ENCODE data around the gene BCL2L11.

Gene BCL2L11

DNA sequence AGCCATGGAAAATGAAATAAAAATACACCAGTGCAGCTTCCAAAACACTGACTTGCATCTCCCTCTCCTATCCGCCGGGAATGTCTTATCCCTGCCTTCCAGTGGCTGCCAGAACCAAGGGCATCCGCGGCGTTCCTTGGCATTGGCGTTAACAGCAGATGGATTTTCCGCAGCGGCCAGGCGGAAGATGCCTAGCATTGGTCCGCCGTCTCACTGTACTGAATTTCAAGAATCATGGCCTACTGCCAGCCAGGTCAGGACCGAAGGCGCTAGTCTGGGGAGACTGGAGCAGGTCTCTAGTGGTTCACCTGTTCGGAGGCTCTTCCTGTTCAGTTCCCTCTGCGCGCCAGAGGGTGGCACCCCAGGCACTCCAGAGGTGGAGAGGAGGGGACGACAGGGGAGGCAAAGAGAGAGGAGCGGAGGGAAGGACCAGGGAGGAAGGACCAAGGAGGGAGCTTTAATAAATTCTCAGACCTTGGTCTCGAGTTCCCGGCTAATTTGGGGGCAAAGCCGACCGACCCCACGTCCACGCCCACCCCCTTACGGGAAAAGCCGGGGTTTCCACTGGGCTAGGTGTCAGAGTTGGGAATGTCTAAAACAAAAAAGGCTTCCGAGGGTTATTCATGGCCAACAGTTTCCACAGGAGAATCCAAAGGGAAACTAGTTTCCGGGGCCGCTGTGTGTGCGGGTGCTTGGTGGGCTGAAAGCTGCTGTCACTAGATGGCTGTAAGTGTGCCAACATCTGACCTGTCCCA lies 3.7 kb upstream of the BCL2L11 start:
- in situ Hi-C loops (cut with MboI; ENCODE audit: low sequenced_read_pairs) = loop anchor here (25.0 kb wide), 2 partner anchors 305 to 595 kb away; no protein-coding TSS in a partner anchor

DNA sequence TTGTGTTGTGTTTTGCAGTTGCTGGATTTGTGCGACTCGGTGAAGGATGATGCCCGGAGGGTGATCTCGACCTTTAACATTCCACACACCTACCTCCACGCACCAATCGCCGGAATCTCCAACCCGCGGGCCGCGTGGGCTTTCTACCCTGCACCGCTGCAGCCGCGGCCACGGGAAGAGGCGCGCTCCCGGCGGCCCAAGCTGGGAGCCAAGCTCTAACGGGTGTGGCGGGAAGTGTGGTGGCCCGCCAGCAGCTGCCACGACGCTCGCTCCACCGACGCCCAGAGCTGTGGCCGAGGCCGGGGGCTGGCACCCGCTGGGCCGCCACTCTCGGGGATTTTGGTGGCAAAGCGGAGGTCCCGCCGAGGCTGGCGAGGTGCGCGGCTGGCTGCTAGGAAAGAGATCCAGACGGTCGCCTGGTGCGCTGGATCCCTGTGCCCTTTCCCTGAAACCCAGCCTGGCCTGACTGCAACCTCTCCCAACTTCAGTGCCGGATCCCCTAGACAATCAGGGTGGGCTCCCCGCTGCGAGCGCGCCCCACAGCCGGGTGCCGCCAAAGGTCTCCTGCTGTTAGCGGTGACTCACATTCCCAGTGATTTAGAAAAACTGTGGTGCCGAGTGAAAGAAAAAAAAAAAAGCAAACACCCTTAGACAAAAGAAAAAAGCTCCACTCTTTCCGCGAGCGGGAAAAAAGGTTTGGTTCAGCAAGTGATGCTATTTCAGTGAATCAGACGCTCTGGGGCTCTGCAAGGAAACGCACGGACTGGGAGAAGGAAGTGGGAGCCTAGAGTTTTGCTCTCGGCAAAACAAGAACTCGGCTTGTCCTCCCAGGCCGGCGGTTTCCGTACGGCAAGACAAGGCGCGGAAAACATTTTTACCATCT lies 2.9 kb upstream of the BCL2L11 start:
- in situ Hi-C loops (cut with MboI; ENCODE audit: low sequenced_read_pairs) = loop anchor here (25.0 kb wide), 2 partner anchors 306 to 594 kb away; no protein-coding TSS in a partner anchor

DNA sequence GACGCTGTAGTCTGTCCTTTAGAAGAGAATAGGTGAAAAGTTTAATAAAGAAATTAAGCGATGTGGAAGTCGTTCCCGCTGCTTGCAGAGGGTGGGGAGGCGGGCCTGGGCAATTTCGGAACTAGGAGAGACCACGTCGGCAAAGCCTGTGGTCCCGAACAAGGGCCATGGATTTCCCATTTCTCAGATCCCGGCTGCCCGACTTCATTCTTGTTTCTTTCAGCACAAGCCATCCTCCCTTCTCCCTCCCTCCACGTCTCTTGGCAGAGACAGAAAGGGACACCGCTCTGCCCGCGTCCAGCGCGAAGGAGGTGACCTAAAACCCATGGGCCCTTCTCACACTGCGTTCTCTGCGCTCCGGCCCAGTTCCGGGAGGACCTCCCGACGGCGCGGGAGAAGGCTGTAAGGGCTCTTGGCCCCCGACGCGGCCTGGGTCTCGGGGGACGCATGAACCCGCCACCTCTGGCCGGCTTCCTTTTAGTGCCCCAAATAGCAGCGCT lies 2.2 kb upstream of the BCL2L11 start:
- in situ Hi-C loops (cut with MboI; ENCODE audit: low sequenced_read_pairs) = loop anchor here (25.0 kb wide), 2 partner anchors 306 to 594 kb away; no protein-coding TSS in a partner anchor

DNA sequence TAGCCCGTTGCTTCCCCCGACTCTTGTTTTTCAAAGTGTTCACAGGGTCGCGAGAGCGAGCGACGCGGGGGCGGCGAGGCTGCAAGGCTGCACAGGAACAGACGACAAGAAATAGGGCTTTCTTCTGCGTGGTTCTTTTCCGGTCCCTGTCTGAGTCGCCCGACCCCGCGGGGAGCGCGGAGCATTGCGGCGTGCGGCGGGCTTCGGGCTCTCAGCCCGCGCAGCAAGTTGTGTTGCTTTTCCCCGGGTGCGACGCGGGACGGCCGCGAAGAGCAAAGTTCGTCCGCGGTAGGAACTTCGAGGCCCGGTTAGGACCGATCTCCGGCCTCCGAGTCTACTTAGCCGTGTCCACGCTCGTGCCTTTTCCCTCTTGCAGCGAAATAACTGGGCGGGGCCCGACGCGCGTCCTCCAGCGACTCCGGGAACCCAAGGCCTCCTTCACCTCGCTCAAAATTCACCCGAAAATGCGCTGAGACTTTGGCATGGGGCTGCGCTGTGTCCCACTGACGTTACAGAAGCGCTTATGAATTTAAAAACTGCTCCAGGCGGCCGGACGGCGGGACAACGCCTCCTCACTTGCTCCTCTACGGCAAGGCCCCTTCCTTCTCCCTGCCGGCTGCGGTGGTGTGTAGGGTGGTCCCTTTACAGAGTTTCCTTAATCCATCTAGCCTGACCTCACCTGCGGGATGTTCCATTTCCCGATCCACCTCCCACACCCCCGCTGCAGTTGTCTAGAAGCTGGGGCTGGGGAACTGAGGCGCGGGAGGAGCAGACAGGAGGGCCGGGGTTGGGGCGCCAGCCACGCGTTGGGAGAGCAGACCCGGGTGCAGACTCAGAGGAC lies 1.5 kb upstream of the BCL2L11 start:
- in situ Hi-C loops (cut with MboI; ENCODE audit: low sequenced_read_pairs) = loop anchor here (25.0 kb wide), 2 partner anchors 307 to 593 kb away; no protein-coding TSS in a partner anchor

DNA sequence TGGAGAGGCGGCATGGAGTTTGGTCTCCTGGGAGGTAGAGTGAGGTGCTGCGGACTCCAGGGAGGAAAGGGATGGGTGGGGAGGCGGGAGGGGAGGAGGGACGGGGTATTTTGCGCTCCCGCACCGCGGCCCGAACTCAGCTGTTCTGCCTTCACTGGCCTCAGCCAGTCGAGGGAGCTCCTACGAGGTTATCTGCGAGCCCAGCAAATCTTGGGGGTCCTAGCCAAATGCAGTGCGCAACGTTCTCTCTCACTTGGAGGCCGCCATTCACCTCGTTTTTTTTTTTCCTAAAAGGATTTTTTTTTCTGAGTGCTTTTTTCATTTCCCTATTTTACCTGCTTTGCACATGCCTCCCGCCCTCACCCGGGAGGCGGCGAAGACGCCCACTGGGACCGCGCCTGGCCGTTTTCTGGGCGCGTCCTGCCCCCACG lies 877 bp upstream of the BCL2L11 start:
- in situ Hi-C loops (cut with MboI; ENCODE audit: low sequenced_read_pairs) = loop anchor here (25.0 kb wide), 2 partner anchors 308 to 592 kb away; no protein-coding TSS in a partner anchor

DNA sequence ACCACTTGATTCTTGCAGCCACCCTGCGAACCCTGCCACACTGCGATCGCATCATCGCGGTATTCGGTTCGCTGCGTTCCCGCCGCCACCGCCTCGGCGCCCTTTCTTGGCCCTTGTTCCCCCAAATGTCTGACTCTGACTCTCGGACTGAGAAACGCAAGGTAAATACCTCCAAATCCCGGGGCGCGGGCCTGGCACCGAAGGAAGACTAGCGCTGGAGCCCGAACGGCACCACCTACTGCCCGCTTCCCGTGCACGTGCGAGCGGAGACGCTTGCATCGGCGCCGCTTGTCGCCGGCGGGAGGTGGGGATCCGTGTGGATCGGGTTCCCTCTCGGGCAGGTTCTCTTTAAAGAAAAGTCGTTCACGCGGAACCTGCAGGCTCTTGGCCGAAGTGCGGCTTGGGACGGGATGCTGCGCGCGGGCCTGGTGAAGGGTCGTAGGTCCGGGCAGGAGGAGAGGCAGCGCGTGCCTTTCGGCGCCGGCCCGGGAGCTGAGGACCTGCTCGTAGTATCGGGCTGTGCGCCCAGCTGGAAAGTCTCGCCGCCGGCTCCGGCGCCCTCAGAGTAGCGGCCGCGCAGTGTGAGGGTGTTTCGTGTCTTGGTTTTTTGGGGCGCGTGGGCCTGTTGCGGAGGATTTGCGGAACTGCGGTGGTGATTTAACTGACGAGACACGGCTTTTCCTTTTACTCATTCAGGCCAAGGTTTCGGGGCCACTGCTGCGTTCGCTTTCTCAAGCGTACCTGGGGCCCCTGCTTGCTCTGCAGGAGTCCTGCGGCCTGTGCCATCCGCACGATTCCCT lies 514 bp downstream of the BCL2L11 start:
- in situ Hi-C loops (cut with MboI; ENCODE audit: low sequenced_read_pairs) = loop anchor here (25.0 kb wide), 2 partner anchors 309 to 591 kb away; no protein-coding TSS in a partner anchor

DNA sequence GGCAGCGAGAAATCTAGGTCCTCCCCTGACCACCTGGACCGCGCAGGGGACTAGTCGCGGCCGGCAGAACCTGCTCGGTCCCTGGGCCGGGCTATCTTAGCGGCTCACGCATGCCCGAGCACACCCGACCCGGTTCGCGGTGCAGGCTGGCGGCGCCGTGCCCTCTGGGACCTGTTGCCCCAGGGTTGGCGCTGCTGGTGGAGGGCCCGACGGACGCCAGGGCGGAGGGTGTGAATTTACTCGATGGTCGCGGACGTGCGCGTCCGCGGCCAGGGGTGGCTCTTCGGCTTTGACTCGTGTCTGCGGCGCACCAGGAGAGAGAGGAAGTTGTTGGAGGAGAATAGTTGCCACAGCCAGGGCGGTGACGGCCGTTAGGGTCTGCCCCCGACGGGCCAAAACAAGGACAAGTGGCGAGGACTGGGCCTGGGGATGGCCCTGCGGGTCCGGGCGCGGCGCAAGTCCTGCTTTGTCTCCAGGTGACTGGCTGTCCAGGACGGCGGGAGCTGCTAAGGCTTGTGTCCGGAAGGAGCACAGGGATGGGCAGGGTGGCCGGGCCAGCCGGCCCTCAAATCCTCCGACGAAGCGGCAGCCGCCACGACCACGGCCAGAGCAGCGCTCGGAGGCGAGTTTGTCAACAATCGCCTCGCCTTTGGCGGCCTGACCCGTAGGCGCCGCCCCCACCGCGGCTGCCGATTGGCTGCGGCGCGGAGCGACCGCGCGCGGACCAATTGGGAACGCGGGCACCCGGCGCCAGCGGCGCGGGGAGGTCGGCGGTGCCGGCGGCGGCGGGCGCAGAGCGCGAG lies 1.3 kb downstream of the BCL2L11 start:
- in situ Hi-C loops (cut with MboI; ENCODE audit: low sequenced_read_pairs) = loop anchor here (25.0 kb wide), 2 partner anchors 310 to 590 kb away; no protein-coding TSS in a partner anchor

DNA sequence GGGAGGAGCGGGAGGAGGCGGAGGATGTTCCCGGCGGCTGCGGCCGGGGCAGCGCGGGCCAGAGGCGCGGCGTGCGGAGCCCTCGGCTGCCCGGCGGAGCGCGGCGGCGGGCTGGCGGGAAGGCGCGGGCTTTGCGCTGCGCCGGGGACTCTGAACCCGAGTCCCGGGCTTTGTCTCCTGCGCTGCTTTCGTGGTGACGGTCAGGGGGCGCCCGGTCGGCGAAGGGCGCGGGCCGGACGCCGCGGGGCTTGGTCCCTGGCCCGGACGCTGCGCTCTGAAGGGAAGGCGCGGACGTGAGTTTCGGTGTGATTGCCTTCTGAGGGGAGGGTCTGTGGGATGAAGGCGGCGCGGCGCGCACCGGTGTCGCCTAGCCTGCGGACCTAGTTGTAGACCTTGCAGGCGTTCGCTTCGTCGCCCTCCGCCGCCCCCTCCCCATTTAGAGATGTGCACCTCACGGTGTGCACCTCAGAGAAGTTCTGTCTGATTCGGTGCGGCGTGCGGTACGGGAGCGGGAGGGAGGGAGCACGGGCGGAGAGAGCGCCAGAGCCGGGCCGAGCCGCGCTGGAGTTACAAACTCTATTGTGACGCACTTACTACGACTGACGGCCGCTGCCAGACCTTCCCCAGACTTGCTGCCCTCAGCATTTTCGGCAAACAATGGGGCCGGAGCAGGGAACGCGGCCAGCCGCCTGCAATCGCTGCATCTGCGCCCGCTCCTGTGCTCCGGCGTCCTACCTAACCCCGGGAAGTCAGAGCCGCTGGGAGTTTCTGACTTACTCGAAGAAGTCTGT lies 2.1 kb downstream of the BCL2L11 start:
- in situ Hi-C loops (cut with MboI; ENCODE audit: low sequenced_read_pairs) = loop anchor here (25.0 kb wide), 2 partner anchors 311 to 589 kb away; no protein-coding TSS in a partner anchor

DNA sequence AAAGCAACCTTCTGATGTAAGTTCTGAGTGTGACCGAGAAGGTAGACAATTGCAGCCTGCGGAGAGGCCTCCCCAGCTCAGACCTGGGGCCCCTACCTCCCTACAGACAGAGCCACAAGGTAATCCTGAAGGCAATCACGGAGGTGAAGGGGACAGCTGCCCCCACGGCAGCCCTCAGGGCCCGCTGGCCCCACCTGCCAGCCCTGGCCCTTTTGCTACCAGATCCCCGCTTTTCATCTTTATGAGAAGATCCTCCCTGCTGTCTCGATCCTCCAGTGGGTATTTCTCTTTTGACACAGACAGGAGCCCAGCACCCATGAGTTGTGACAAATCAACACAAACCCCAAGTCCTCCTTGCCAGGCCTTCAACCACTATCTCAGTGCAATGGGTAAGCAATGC lies 3.0 kb downstream of the BCL2L11 start:
- in situ Hi-C loops (cut with MboI; ENCODE audit: low sequenced_read_pairs) = loop anchor here (25.0 kb wide), 2 partner anchors 311 to 589 kb away; no protein-coding TSS in a partner anchor

DNA sequence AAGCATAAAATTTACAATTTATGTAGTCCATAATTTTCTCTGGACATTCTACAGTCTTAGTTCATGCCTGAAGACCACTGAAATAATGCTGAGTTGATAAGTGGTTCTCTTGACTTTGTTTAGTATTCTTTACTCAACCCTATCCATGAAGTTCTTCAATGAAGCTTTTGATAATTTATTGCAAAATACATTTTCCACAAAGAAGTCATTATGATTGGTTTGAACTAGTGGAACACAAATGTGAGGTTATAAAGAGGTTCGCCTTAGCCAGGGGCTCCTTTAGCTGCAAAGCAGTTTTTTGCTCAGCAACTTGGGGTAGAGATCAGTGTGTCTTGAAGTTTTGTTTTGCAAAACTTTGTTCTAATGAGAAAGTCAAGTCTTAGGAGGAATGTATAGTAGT lies 5.9 kb downstream of the BCL2L11 start:
- in situ Hi-C loops (cut with MboI; ENCODE audit: low sequenced_read_pairs) = no loop called here

DNA sequence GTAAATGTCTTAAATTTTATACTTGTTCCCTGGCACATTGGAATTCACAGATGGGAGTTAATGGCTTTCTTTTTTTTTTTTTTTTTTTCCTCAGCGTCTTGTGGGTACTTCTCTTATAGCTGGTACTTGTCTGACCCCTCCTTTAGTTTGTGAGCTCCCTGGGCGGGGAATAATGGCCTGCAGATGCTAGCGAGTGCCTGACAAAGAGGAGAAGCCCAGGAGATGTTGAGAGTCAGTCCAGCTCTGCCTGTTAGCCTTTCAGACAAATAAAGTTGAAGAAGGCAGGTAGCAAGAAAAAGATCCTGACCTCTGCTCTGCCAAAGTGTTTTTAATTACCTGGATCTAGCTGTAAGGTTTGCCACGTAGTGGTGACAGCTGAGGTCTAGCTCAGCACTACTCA lies 6.6 kb downstream of the BCL2L11 start:
- in situ Hi-C loops (cut with MboI; ENCODE audit: low sequenced_read_pairs) = no loop called here

DNA sequence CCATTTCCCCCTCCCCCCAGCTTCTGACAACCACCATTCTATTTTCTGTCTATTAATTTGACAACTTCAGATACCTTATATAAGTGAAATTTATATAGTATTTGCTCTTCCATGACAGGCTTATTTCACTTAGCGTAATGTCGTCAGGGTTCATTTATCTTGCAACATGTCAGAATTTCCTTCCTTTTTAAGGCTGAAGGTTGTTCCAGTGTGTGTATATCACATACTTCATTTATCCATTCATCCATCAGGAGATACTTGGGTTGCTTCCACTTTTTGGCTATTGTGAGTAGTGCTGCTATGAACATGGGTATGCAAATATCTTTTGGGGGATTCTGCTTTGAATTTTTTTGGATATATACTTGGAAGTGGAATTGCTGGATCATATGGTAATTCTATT lies 7.4 kb downstream of the BCL2L11 start:
- in situ Hi-C loops (cut with MboI; ENCODE audit: low sequenced_read_pairs) = no loop called here

DNA sequence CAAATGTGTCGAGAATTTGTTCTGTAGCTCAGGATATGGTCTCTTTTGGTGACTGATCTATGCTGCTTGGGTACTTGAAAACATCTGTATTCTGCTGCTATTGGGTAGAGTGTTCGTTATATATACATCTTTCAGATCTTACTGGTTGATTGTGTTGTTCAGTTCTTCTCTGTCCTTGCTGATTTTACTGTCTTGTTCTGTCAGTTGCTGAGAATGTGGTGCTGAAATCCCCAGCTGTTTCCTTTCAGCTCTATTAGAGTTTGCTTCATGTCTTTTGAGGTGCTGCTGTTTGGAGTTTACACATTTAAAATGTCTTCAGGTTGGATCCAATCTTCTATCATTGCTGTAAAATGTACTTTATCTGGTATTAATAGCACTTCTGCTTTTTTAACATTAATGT lies 12.9 kb downstream of the BCL2L11 start:
- in situ Hi-C loops (cut with MboI; ENCODE audit: low sequenced_read_pairs) = no loop called here

DNA sequence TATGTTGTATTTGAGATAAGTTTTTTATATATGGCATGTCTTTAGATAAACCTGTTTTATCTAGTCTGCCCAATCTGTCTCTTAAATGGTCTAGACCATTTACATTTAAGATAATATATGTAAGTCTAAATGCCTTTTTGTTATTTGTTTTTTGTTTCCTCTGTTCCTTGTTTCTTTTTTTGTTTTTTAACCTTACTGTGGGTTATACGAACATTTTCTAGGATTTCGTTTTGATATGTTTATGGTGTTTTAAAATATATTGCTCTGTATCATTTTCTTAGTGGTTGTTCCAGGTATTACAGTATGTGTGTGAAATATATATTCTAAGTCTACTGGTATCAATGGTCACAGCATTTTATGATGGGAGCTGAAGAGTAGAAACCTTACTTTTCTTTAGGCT lies 13.3 kb downstream of the BCL2L11 start:
- in situ Hi-C loops (cut with MboI; ENCODE audit: low sequenced_read_pairs) = no loop called here

DNA sequence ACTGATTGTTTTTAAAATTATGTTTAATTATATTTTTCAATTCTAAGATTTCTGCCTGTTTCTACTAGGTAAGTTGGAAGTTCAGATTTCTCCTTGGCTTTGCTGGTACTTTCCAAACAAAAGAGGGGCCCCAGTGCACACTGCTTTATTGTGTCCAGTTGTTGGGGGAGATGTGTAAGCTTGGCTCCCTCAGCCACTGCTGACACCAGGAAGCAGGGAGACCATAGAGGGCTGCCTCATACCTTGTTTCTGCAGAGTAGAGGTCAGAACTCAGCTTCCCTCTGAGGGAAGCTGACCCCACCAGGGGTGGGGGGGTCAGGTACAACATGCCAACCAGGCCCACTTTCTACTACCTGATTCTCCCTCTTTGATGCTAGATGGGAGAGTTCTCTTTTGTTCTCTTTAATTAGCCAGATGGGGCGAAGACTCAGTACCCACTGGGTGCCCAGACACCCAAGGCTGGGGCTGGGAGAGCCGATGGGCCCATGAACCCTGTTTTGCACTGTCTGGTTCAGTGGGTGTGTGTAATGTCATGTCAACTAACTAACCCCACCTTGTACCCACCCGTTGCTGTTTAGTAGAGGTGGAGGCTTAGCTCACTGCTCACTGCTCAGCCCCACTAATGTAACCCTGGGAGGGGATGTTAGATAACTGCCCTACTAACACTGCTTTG lies 14.7 kb downstream of the BCL2L11 start:
- in situ Hi-C loops (cut with MboI; ENCODE audit: low sequenced_read_pairs) = no loop called here

DNA sequence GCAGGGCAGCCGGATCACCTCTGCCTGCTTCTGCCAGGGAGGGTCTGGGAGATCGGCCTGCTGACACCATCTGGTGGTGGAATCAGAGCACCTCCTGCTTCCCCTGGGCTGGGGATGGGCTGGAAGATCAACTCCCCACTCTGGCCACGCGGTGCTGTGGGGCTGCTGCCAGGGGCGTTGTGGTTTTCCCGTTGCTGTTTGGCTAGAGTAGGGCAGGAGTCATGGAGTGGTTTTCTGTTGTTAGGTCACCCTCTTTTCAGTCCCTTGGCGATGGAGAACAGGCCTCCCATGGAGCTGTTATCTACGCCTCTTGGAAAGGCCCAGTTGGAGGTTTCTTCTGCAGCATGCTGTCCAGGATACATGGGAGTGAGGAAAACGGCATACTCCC lies 15.2 kb downstream of the BCL2L11 start:
- in situ Hi-C loops (cut with MboI; ENCODE audit: low sequenced_read_pairs) = no loop called here

DNA sequence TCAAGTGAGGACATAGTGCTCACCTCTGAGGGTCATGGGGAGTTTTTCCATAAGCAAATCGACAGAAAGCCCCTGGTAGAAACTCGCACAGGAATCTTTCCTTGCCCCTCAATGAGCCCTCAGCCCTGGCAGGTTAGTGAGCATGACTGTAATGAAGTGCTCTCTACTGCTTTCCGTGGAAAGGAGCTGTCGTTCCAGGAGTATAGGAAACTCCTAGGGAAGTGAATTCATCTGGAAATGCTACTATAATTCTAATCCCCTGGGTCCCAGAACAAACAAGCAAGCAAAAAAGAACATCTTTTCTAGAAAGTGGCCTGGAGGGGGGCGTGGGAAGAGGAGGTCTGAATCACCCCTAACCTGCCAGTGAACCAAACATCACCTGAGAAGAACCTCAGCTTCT lies 18.1 kb downstream of the BCL2L11 start:
- in situ Hi-C loops (cut with MboI; ENCODE audit: low sequenced_read_pairs) = no loop called here
